Right ventricle myocardium superior (tissue), 1 donor: ENCODE data around the gene USP6NL. TPM values are rescaled to one million over a fixed set of nuclear protein-coding genes. Genes with fewer than 3 reads are reported as not detected.
A peak's percentile ranks its signal among the peaks of the same experiment; 100 is the strongest.

Source experiments
- ATAC-seq: fragments of 200-7000 bp; cut with Tn5 transposase; one replicate; pipeline ENCODE4 v1.9.1; 2020; ENCODE audit warnings: mild to moderate bottlenecking; ENCODE audit not compliant: poor library complexity
- DNase-seq: peaks from one replicate; pipeline ENCODE4 v3.0.0-alpha.2; 2020
- intact Hi-C: fragments of 100-400 bp; cut with DNase I; formaldehyde crosslinking; loops from one replicate; pipeline ENCODE4 v1.11.2; 2022
- total RNA-seq: library from RNA; stranded (reverse); fragmentation: NEBNext Ultra II Directional; extraction: Animal tissue kit (Norgen Biotek cat#: 25700); gene quantifications from one replicate; pipeline ENCODE4 v1.2.1, GENCODE V29; 2021
- donor health status: DM: no; HTN: yes; CAD: no; lungs with severe emphysema.

USP6NL gene
- total RNA-seq, 1 donor from 2014 or later, result 5.2 TPM

GRCh38 chr10:11472158-11472753, 139.2 kb downstream of the USP6NL start:
- intact Hi-C loops, result no loop called here
- peak; percentile 73 for DNase-seq
- peak; percentile 94 for ATAC-seq

- ATAC-seq (no peak), DNase-seq (no peak)
- intact Hi-C loops, result no loop called here
Measured at GRCh38 chr10:11469575-11470391, 141.7 kb downstream of the USP6NL start.

GRCh38 chr10:11468126-11468742, 143.2 kb downstream of the USP6NL start:
- DNase-seq (no peak), ATAC-seq (no peak)
- intact Hi-C loops, result no loop called here

GRCh38 chr10:11465406-11465805, 146.0 kb downstream of the USP6NL start:
- DNase-seq (no peak), ATAC-seq (no peak)
- intact Hi-C loops, result no loop called here

GRCh38 chr10:11463111-11463510, 148.3 kb downstream of the USP6NL start:
- DNase-seq, result no peak
- intact Hi-C loops, result no loop called here
- ATAC-seq, result peak; percentile 15

GRCh38 chr10:11462071-11462470, 149.4 kb downstream of the USP6NL start:
- ATAC-seq (no peak), DNase-seq (no peak)
- intact Hi-C loops, result no loop called here

GRCh38 chr10:11457336-11457735, 154.1 kb downstream of the USP6NL start:
- DNase-seq (no peak), ATAC-seq (no peak)
- intact Hi-C loops, result no loop called here

GRCh38 chr10:11454958-11455566, 156.4 kb downstream of the USP6NL start:
- ATAC-seq (no peak), DNase-seq (no peak)
- intact Hi-C loops, result no loop called here

- no peak for DNase-seq
- no peak for ATAC-seq
- intact Hi-C loops, result no loop called here
Measured at GRCh38 chr10:11454160-11454559, 157.3 kb downstream of the USP6NL start.

- no peak for DNase-seq
Measured at GRCh38 chr10:11451640-11452260, 159.7 kb downstream of the USP6NL start.

GRCh38 chr10:11450427-11450826, 161.0 kb downstream of the USP6NL start:
- ATAC-seq, result no peak
- no peak for DNase-seq

More at GRCh38 chr10:11451640-11452260, 159.7 kb downstream of the USP6NL start:
- intact Hi-C loops, result no loop called here
- ATAC-seq, result no peak

GRCh38 chr10:11449761-11450160, 161.7 kb downstream of the USP6NL start:
- intact Hi-C loops, result no loop called here
- ATAC-seq, result no peak

More at GRCh38 chr10:11450427-11450826, 161.0 kb downstream of the USP6NL start:
- intact Hi-C loops, result no loop called here

GRCh38 chr10:11448545-11449244, 162.8 kb downstream of the USP6NL start:
- intact Hi-C loops, result no loop called here
- DNase-seq, result no peak
- ATAC-seq, result no peak

More at GRCh38 chr10:11449761-11450160, 161.7 kb downstream of the USP6NL start:
- no peak for DNase-seq

GRCh38 chr10:11448190-11448544, 163.3 kb downstream of the USP6NL start:
- intact Hi-C loops, result no loop called here
- ATAC-seq (no peak), DNase-seq (no peak)

GRCh38 chr10:11447586-11447985, 163.9 kb downstream of the USP6NL start:
- intact Hi-C loops, result no loop called here
- DNase-seq, result no peak
- ATAC-seq, result no peak

- intact Hi-C loops, result no loop called here
- ATAC-seq (no peak), DNase-seq (no peak)
Measured at GRCh38 chr10:11446864-11447263, 164.6 kb downstream of the USP6NL start.

- intact Hi-C loops, result no loop called here
- ATAC-seq (no peak), DNase-seq (no peak)
Measured at GRCh38 chr10:11446133-11446532, 165.3 kb downstream of the USP6NL start.

- intact Hi-C loops, result no loop called here
- ATAC-seq (no peak), DNase-seq (no peak)
Measured at GRCh38 chr10:11444531-11445228, 166.8 kb downstream of the USP6NL start.
